ENCODE measurements around the gene PTPN2. TPM values are rescaled to one million over a fixed set of nuclear protein-coding genes. Genes with fewer than 3 reads are reported as not detected.

The PTPN2 gene
- total and polyA plus RNA-seq, 2 experiments from 2014 or later: 49.9 to 65.5 TPM

GRCh38 chr18:12841070-12841469 is 43.0 kb downstream of the PTPN2 start:
- Mint-ChIP-seq H3K4me3 (no peak overlapping the region), H3K27ac (peak overlapping the region; percentile 57; the same call in 1 of the 2 replicates), H3K36me3 (ENCODE audit: low read depth) (peaks cover 2% of the 10 kb centered on the region; the same call in 2 of the 3 replicates), H3K4me1 (peaks cover 50% of the 10 kb centered on the region), H3K9me3 (no peaks in the 10 kb centered on the region), H3K27me3 (ENCODE audit: insufficient read depth, low read depth, poor library complexity) (no peaks in the 10 kb centered on the region)
- Histone ChIP-seq H3K4me3 (no peak overlapping the region), H3K9me2 (ENCODE audit: insufficient read depth) (no peaks in the 10 kb centered on the region), H2AFZ (no peak overlapping the region), H4K20me1 (replicated peaks; ENCODE audit: insufficient read depth) (peaks cover 4% of the 10 kb centered on the region; the same call in 1 of the 2 replicates), H3F3A (replicated peaks; ENCODE audit: low read depth) (no peaks in the 10 kb centered on the region; the same call in 1 of the 2 replicates), H3K79me2 (replicated peaks; ENCODE audit: insufficient read depth) (peaks cover 95% of the 10 kb centered on the region), H3K4me1 (ENCODE audit: insufficient read depth) (peaks cover 21% of the 10 kb centered on the region), H3K27me3 (ENCODE audit: insufficient read depth) (no peaks in the 10 kb centered on the region), H3K36me3 (ENCODE audit: insufficient read depth) (no peaks in the 10 kb centered on the region), H3K27ac (ENCODE audit: low read depth) (peak overlapping the region; percentile 35; the same call in 1 of the 2 replicates), H3K4me2 (no peak overlapping the region)
- TF ChIP-seq ZNF114 (CRISPR knock-in tag; IDR thresholded peaks at IDR 0.05) (no peak), CREB1 (CRISPR knock-in tag; IDR thresholded peaks at IDR 0.05; ENCODE audit: low read depth) (no peak), EZH2 (IDR thresholded peaks at IDR 0.05; ENCODE audit: low read depth, unreplicated experiment) (no peak), ZNF331 (CRISPR knock-in tag; IDR thresholded peaks at IDR 0.05; ENCODE audit: low read depth) (no peak), NANOG (IDR thresholded peaks at IDR 0.05; ENCODE audit: borderline replicate concordance) (no peak), POLR2AphosphoS5 (IDR thresholded peaks at IDR 0.05; ENCODE audit: low read depth) (no peak), CTCF (conservative IDR thresholded peaks at IDR 0.05; ENCODE audit: low read depth in 2 of 2) (peak in 1 of 2 experiments; percentile 27; a peak in 1 of 4 replicates), ZNF462 (CRISPR knock-in tag; IDR thresholded peaks at IDR 0.05) (no peak), EZH2phosphoT487 (IDR thresholded peaks at IDR 0.05; ENCODE audit: unreplicated experiment) (no peak)
- ATAC-seq (peak; percentile 32), DNase-seq (ENCODE audit: low spot score) (peak; percentile 30)

All from GM23338 (cell line).